Middle frontal gyrus (tissue), 1 donor: Measurements from ENCODE around the gene LRPPRC.

Experiments
- DNase-seq: peaks from one replicate; pipeline ENCODE4 v3.0.0-alpha.2; 2015; ENCODE audit warnings: low spot score; ENCODE audit errors: extremely low spot score

Gene LRPPRC

DNA sequence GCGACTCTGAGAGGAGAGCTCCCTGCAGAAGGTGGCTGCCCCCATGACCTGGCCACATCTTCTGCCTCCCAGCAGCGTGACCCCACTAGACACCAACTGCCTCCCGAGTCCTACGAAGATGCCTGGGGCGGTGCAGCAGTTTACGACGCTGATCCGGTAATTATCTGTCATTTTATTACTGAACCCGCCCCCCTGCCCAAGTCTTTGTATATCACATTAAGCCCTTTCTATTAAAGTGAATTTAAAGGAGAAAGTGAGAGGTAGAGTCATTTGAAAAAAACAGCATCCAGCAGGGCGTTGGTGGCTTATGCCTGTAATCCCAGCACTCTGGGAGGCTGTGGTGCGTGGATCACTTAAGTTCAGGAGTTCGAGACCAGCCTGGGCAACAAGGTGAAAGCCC, 123.6 kb downstream of the LRPPRC start:
- no peak for DNase-seq

GRCh38 chr2:43855292-43855691, 140.5 kb downstream of the LRPPRC start:
- DNase-seq: no peak

DNA sequence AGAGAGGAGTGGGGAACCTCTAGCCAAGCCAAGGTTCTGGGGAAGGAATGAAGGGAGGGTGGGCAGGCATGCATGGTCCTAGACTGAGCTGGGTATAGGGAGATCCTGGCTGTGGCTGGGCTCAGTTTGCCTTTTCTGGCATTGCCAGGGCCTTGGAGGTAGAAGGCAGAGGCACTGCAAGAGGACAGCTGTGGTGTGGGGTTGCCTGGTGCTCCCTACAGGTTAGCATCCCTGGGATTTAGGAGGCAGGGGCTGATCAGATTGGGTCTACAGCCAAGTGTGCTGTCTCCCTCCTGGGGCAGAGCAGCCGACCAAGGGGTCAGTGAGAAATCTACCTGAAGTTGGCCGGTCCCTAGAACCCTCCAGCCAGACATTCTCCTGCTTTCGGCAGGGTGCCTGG, 141.1 kb downstream of the LRPPRC start:
- no peak for DNase-seq

DNA sequence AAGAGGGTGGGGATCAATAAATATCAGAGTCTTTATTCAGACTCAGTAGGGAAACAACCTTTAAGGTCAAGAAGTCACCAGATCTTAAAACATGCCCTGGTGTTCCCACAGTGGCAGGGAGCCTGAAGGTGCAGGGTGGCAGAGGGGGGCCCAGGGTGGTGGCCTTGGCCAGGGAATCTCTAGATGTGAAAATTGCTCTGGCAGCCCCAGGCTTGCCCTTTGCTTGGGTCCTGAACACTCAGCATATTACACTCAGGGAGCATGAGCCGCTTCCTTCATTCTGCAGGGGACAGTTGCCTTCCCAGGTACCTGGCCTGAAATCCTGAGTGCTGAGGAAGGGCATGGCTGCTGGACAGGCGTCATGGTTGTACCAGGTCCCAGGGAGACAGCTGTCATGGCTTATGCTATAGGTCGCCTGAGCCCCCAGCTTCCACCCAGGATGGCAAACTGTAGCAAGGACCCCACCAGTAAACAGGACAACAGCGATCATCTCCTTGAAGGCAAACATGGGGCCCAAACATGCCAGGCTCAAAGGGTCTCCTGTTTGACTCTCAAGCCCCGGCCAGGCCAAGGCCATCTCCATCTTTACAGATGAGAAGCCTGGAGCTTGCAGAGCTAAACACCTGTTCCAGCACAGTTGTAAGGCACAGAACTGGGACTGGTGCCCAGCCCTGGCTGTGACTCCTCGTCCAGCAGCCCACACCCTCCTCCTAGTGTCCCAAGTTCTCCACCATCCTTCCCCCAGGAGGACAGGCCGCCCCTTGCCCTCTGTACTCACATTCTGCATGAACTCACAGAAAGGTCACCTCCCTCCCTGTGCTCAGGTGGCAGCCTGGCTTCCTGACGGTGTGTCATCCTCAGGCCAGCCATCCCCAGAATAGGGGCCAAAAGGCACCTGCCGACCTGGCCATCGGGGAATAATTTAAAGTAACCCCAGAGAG, 142.4 kb downstream of the LRPPRC start:
- DNase-seq: no peak

DNA sequence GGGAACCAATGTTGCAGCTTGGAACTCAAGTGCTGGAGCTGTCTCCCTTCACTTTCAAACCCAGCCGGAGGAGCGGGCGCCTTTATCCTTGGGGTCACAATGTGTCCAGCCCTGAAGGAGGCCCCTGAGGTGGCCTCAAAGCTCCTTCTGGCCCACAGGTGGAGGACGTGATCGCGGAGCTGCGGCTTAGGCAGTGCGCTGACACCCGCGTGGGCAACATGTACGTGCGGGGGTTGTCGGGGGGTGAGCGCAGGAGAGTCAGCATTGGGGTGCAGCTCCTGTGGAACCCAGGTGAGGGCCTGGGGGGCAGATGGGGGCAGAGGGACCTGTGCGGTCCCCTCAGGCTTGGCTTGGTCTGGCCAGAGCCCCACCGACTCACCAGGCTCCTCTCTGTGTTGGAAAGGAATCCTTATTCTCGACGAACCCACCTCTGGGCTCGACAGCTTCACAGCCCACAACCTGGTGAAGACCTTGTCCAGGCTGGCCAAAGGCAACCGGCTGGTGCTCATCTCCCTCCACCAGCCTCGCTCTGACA, 143.5 kb downstream of the LRPPRC start:
- no peak for DNase-seq

DNA sequence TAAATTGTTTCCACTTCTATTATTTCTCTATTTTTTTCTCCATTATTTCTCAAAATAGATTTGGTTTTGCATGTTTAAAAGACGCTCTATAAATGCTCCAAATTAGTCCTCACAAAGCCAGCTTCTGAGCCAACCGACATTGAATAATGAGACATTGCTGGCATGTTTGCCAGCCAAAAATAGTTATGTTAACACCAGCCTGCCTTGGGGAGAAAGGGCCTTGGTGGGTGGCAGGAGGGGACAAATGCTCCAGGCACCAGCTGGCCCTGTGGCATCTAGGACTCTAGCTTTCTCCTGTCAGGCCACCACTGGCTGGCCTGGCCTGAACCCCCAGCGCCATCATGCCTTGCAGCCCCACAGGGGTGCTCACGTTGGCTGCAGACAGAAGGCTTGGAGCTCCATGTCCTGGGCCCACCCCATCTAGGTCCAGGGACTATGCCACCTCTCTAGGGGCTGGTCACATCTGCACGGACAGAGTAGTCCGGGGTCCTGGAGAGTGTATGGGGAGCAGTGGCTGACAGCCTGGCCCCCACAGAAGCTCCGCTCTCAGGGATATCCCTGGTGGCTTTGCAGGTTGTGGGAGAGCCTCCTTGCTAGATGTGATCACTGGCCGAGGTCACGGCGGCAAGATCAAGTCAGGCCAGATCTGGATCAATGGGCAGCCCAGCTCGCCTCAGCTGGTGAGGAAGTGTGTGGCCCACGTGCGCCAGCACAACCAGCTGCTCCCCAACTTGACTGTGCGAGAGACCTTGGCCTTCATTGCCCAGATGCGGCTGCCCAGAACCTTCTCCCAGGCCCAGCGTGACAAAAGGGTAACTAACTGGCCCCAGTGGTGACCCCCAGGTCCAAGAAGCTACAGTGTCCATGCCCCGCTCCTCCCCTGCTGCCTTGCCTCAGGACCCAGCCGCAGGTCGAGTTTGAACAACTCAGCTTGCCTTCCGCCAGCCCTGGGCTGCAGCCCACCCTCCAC, 144.5 kb downstream of the LRPPRC start:
- DNase-seq: no peak

GRCh38 chr2:43848214-43848613, 147.6 kb downstream of the LRPPRC start:
- DNase-seq: no peak

DNA sequence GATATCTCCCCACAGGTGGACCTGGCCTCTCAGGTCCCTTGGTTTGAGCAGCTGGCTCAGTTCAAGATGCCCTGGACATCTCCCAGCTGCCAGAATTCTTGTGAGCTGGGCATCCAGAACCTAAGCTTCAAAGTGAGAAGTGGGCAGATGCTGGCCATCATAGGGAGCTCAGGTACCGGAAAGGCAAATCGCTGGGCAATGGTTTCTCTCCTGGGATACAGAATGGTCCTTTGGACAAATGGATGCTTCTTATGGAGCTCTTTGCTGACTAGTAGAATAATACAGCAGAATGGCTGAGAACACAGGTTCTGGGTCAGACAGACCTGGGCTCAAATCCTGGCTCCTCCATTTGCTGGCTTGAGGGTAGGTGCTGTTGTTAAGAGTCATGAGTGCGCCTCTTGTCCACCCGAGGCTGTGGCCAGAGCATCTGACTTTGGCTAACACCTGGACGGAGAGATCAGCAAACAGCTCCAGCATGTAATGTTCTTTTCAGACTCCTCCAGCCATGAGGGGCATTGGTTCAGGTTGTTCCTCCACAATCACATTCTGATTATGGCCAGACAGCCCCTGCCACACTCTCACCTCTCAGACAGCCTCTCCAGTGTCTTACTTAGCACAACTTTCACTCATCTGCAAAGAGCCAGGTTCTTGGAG, 149.5 kb downstream of the LRPPRC start:
- no peak for DNase-seq

DNA sequence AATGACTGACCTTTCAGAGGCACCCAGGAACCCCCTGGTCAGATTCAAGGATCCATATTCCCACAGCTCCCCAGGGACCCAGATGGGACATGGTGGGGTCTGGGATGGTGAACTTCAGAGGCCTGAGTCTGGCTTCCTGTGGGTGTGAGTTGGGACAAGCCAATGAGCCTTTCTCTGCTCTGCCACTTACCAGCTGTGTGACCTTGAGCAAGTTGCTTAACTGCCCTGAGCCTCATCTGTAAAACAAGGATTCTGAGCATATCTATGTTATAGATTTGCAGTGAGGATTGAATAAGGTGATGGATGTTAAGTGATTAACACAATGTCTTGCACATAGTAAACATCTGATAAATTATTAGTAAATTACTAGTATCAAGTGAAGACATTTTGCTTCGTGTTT, 150.6 kb downstream of the LRPPRC start:
- no peak for DNase-seq

DNA sequence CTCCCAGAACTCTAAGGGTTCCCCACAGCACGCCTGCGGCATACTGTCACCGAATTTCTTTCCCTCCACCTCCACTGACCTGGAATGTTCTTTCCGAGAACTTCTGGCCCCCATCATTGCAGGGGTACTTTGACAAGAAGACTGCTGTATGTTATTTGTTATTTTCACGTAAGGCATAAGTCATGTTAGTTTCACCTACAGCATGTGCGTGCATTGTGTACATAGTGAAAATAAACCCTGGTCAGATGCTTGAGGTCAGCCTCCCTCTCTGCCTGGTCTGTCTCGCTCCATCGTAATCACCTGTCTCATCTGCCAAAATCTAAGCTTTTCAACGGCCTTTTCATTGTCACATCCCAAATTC, 152.9 kb downstream of the LRPPRC start:
- DNase-seq: no peak

DNA sequence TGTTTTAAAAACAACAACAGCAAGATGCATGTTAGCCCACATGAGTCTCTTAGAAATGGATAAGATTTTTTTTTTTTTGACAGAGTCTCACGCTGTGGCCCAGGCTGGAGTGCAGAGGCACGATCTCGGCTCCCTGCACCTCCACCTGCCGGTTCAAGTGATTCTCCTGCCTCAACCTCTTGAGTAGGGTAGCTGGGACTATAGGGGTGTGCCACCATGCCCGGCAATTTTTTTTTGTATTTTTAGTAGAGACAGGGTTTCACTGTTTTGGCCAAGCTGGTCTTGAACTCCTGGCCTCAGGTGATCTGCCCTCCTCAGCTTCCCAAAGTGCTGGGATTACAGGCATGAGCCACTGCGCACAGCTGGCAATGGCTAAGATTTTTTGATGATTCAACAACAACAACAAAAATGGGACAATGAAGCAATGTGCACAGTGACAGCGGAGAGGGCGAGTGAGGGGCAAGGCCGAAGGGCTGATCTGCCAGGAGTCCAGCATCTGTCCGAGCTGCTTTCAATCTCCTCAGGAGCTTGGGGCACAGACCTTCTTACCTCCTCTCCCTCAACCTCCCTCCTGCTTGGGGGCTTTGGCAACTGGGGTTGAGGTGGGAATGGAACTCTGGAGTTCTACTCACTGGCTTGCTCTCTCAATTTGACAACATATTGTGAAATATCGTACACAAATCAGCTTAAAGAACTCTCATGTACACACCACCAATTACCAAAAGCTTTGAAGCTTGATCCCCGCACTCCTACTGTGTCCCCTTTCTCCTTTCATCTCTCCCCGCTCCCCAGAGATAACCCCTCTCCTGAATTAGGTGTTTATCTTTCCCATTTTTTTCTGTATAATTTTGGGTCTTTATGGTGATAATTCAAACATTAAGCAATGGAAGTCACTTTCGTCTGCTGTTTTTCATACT, 153.6 kb downstream of the LRPPRC start:
- no peak for DNase-seq

- no peak for DNase-seq
These were observed 154.8 kb downstream of the LRPPRC start for GRCh38 chr2:43840965-43841364.

GRCh38 chr2:43839776-43840564, 155.8 kb downstream of the LRPPRC start:
- DNase-seq: no peak

GRCh38 chr2:43838560-43839267, 157.1 kb downstream of the LRPPRC start, which contains the start of the genes ABCG5 and ABCG8:
Gene ABCG5, minus strand, starts transcription at chr2:43838839. Its CDS starts 160 bp downstream, at chr2:43838679.
Gene ABCG8, plus strand, starts transcription at chr2:43838971. Its CDS starts 83 bp downstream, at chr2:43839054.
- DNase-seq: no peak

- DNase-seq: no peak
These were observed 157.8 kb downstream of the LRPPRC start for GRCh38 chr2:43837831-43838559.

DNA sequence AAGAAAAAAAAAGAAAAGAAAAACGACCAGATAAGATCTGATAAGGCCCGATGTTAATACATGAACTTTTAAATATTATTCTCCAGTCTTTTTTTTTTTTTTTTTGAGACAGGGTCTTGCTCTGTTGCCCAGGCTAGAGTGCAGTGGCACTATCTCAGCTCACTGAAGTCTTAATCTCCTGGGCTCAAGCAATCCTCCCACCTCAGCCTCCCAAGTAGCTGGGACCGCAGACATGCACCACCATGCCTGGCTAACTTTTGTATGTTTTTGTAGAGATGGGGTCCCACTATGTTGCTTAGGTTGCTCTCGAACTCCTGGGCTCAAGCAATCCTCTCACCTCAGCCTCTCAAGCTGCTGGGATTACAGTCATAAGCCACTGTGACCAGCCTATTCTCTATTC, 158.8 kb downstream of the LRPPRC start:
- no peak for DNase-seq
